Epithelial cell of umbilical artery (primary cell): ENCODE measurements around the gene SPG11. TPM values are rescaled to one million over a fixed set of nuclear protein-coding genes. Genes with fewer than 3 reads are reported as not detected.

Experiments used
- total RNA-seq: library from RNA; depleted of rRNA; stranded (reverse); fragments of >200 nt; gene quantifications from 2 replicates; pipeline ENCODE4 v1.2.3, GENCODE V29; 2014

SPG11 gene
- total RNA-seq, result 35.1 and 36.1 TPM in 2 replicates

GRCh38 chr15:44663410-44664308 is at the start of gene SPG11:
TSS of gene SPG11 (minus strand) at chr15:44663662. CDS start at chr15:44663647, 15 bp downstream.

GRCh38 chr15:44711096-44711742 is 47.8 kb upstream of the SPG11 start, which contains the start of the genes B2M and PATL2:
TSS of gene B2M (plus strand) at chr15:44711517. CDS start at chr15:44711547, 30 bp downstream.
TSS of gene PATL2 (minus strand) at chr15:44711323. CDS start at chr15:44676490, 34,833 bp downstream.

GRCh38 chr15:44536962-44537734 is 126.3 kb downstream of the SPG11 start, which contains the start of gene EIF3J:
TSS of gene EIF3J (plus strand) at chr15:44537147. CDS start at chr15:44537195, 48 bp downstream.

Other genes starting within 250 kb of the SPG11 start
- gene CTDSPL2, start 236.0 kb downstream of the SPG11 start, total RNA-seq, result 53.2 and 77.6 TPM in 2 replicates
- gene EIF3J, start 126.5 kb downstream of the SPG11 start, total RNA-seq, result 65.6 and 66.0 TPM in 2 replicates
- gene PATL2, start 47.7 kb upstream of the SPG11 start, total RNA-seq, result under 0.01 and 0.76 TPM in 2 replicates
- 1,506 and 2,841 TPM in 2 replicates for gene B2M, start 47.9 kb upstream of the SPG11 start, total RNA-seq
- 7.1 and 34.3 TPM in 2 replicates for gene TRIM69, start 72.9 kb upstream of the SPG11 start, total RNA-seq